Lower leg skin (tissue), 3 donors: ENCODE results near the gene ARAP1.

ENCODE experiments used
- CTCF ChIP-seq, 3 donors: fragments of 450-650 bp; IDR thresholded peaks; one replicate each; pipeline ENCODE4 v1.5.1; 2016; ENCODE audit warnings: antibody characterized with exemption in 3 of 3, mild to moderate bottlenecking in 3 of 3, moderate library complexity in 2 of 3
- POLR2A ChIP-seq, 2 donors: fragments of 450-650 bp; IDR thresholded peaks; one replicate each; pipeline ENCODE4 v1.6.1; 2016 to 2017; ENCODE audit warnings: antibody characterized with exemption in 2 of 2, mild to moderate bottlenecking in 1 of 2, moderate library complexity in 1 of 2

- TF ChIP-seq CTCF (IDR thresholded peaks at IDR 0.05) (no peak), POLR2A (IDR thresholded peaks at IDR 0.05) (no peak)
These were observed 102.8 kb downstream of the ARAP1 start for GRCh38 chr11:72649215-72649976.
